H1 (cell line): Measurements from ENCODE around the gene FBP1.

ENCODE experiments used
- ASH2L ChIP-seq: fragments of 200-600, 300-600 bp; sonication (generic); IDR thresholded peaks from one replicate; pipeline ENCODE4 v1.7.1; 2017; ENCODE audit warnings: low read length
- ATF2 ChIP-seq: IDR thresholded peaks from 2 replicates; pipeline ENCODE4 v1.6.1; 2012; ENCODE audit warnings: low read length, inconsistent platforms
- CBX8 ChIP-seq: fragments of 300-800, 300-1000 bp; sonication (generic); IDR thresholded peaks from 2 replicates; pipeline ENCODE4 v1.7.1; 2016; ENCODE audit warnings: low read depth, low read length, borderline replicate concordance
- CREB1 ChIP-seq: IDR thresholded peaks from 2 replicates; pipeline ENCODE4 v1.6.1; 2012; ENCODE audit warnings: inconsistent platforms
- CTCF ChIP-seq, 3 experiments: IDR thresholded peaks; 1 replicate in 2 of 3; 2 replicates in 1 of 3; pipeline versions ENCODE4 v1.5.1 to v1.6.1; 2011; ENCODE audit warnings: low read length in 3 of 3, mild to moderate bottlenecking in 3 of 3, inconsistent platforms in 2 of 3, low read depth in 1 of 3, moderate library complexity in 1 of 3; ENCODE audit not compliant: insufficient read depth in 1 of 3; ENCODE audit errors: control extremely low read depth in 1 of 3
- EZH2 ChIP-seq: fragments of 200-600 bp; sonication (generic); IDR thresholded peaks from 2 replicates; pipeline ENCODE4 v1.7.1; 2012; ENCODE audit warnings: low read depth, mild to moderate bottlenecking, moderate library complexity, low read length, inconsistent platforms; ENCODE audit not compliant: severe bottlenecking
- FOSL1 ChIP-seq: IDR thresholded peaks from 2 replicates; pipeline ENCODE4 v1.6.1; 2011; ENCODE audit warnings: mild to moderate bottlenecking, low read depth, low read length, moderate library complexity; ENCODE audit not compliant: insufficient read depth
- MAX ChIP-seq: IDR thresholded peaks from 2 replicates; pipeline ENCODE4 v1.6.1; 2012; ENCODE audit warnings: inconsistent platforms
- POLR2A ChIP-seq, 2 experiments: IDR thresholded peaks; 1 replicate in 1 of 2; 2 replicates in 1 of 2; pipeline ENCODE4 v1.6.1; 2011; ENCODE audit warnings: low read depth in 2 of 2, low read length in 2 of 2, mild to moderate bottlenecking in 2 of 2; ENCODE audit errors: control extremely low read depth in 1 of 2
- POLR2AphosphoS5 ChIP-seq: IDR thresholded peaks from 2 replicates; pipeline ENCODE4 v1.6.1; 2011; ENCODE audit warnings: low read depth, low read length
- SP1 ChIP-seq: IDR thresholded peaks from 2 replicates; pipeline ENCODE4 v1.6.1; 2011; ENCODE audit warnings: low read depth, low read length
- TF ChIP-seq, protein P1 (sequence below): IDR thresholded peaks from 2 replicates; pipeline ENCODE4 v1.6.1; 2012; ENCODE audit warnings: inconsistent platforms

DNA sequence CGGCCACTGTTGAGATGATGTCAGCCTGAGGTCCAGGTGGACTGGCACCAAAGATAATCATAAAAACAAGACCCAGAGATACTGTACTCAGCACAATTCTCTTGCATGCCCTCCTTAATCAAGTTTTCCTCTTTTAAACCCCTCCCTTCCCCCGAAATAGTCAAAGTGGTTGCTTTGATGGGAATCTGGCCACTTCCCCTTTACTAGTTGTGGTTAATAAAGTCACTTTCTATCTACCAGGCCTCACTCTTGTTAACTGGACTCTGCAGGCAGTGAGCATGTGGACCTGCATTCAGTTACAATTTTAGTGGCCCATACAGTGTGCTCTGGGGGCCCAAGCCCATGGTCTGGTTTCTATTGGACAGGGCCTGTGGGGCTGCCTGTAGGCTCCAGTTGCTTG, 63.2 kb downstream of the FBP1 start:
- TF ChIP-seq EZH2 = no peak
- no peak for TF ChIP-seq POLR2A (IDR thresholded peaks at IDR 0.05; ENCODE audit: control extremely low read depth in 1 of 2, low read depth in 2 of 2, low read length in 2 of 2)
- TF ChIP-seq CTCF (IDR thresholded peaks at IDR 0.05; ENCODE audit: control extremely low read depth in 1 of 3, insufficient read depth in 1 of 3, low read depth in 1 of 3, low read length in 3 of 3) = no peak
- no peak for TF ChIP-seq MAX
- no peak for TF ChIP-seq POLR2AphosphoS5
- no peak for TF ChIP-seq FOSL1
- no peak for TF ChIP-seq ATF2
- TF ChIP-seq CBX8 = no peak
- no peak for TF ChIP-seq CREB1
- TF ChIP-seq ASH2L = no peak
- TF ChIP-seq, protein P1, sequence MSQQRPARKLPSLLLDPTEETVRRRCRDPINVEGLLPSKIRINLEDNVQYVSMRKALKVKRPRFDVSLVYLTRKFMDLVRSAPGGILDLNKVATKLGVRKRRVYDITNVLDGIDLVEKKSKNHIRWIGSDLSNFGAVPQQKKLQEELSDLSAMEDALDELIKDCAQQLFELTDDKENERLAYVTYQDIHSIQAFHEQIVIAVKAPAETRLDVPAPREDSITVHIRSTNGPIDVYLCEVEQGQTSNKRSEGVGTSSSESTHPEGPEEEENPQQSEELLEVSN = no peak
- no peak for TF ChIP-seq SP1
